ENCODE data around the gene CHRNA10. TPM values are rescaled to one million over a fixed set of nuclear protein-coding genes. Genes with fewer than 3 reads are reported as not detected.
A peak's percentile ranks its signal among the peaks of the same experiment; 100 is the strongest.

CHRNA10 gene
- total RNA-seq, 1 experiment from 2014 or later, result 3.6 TPM

GRCh38 chr11:3642071-3642951 lies 28.9 kb downstream of the CHRNA10 start:
- Mint-ChIP-seq H3K27ac (ENCODE audit: unreplicated experiment) (no peak overlapping the region), H3K36me3 (ENCODE audit: insufficient read depth, unreplicated experiment) (peaks cover 6% of the 10 kb centered on the region), H3K9me3 (ENCODE audit: unreplicated experiment) (no peaks in the 10 kb centered on the region), H3K4me1 (ENCODE audit: low read depth, unreplicated experiment) (no peaks in the 10 kb centered on the region), H3K4me3 (ENCODE audit: unreplicated experiment) (peak overlapping the region; percentile 82), H3K27me3 (ENCODE audit: insufficient read depth, unreplicated experiment) (no peaks in the 10 kb centered on the region)
- H3K27me3 ChIP-seq (replicated peaks; ENCODE audit: control insufficient read depth, insufficient read depth, low read length), result no peaks in the 10 kb centered on the region
- CTCF ChIA-PET, result interaction anchor here (1.2 kb wide), 1 partner anchor 166 kb away, joined by 3 read pairs; no protein-coding TSS in a partner anchor
- no peaks in the 10 kb centered on the region for H3K9me3 ChIP-seq
- peaks cover 8% of the 10 kb centered on the region for H3K4me1 ChIP-seq
- intact Hi-C loops (cut with micrococcal nuclease; ENCODE audit: unreplicated experiment), result no loop called here
- no peak for TF ChIP-seq CTCF (IDR thresholded peaks at IDR 0.05; ENCODE audit: insufficient read depth in 1 of 2, low read depth in 1 of 2, low read length in 1 of 2, severe bottlenecking in 1 of 2, unreplicated experiment in 1 of 2)
- DNase-seq, result peak; percentile 91 to 92
- H3K36me3 ChIP-seq (ENCODE audit: control insufficient read depth, insufficient read depth, low read length), result no peaks in the 10 kb centered on the region
- H3K4me3 ChIP-seq (ENCODE audit: low read depth, low read length), result peak overlapping the region; percentile 50
- BruUV-seq (replicated peaks), result TSS peak; percentile 35
- POLR2A ChIA-PET, result no interaction called here

- Mint-ChIP-seq H3K27ac (ENCODE audit: unreplicated experiment) (peak within 1 kb of the TSS; percentile 5), H3K36me3 (ENCODE audit: insufficient read depth, unreplicated experiment) (peaks cover 6% of the 10 kb centered on the region), H3K4me3 (ENCODE audit: unreplicated experiment) (peak within 1 kb of the TSS; percentile 82), H3K4me1 (ENCODE audit: low read depth, unreplicated experiment) (no peaks in the 10 kb centered on the region), H3K9me3 (ENCODE audit: unreplicated experiment) (no peaks in the 10 kb centered on the region), H3K27me3 (ENCODE audit: insufficient read depth, unreplicated experiment) (no peaks in the 10 kb centered on the region)
- CTCF ChIA-PET, result interaction anchor here (0.6 kb wide), 1 partner anchor 14 kb away, joined by 3 read pairs; no protein-coding TSS in a partner anchor
- TSS peak; percentile 63 for BruUV-seq (replicated peaks)
- POLR2A ChIA-PET, result no interaction called here
- intact Hi-C loops (cut with micrococcal nuclease; ENCODE audit: unreplicated experiment), result no loop called here
- DNase-seq, result no peak
- H3K9me3 ChIP-seq, result no peaks in the 10 kb centered on the region
- H3K36me3 ChIP-seq (ENCODE audit: control insufficient read depth, insufficient read depth, low read length), result no peaks in the 10 kb centered on the region
- TF ChIP-seq CTCF (IDR thresholded peaks at IDR 0.05; ENCODE audit: insufficient read depth in 1 of 2, low read depth in 1 of 2, low read length in 1 of 2, severe bottlenecking in 1 of 2, unreplicated experiment in 1 of 2), result no peak
- H3K4me3 ChIP-seq (ENCODE audit: low read depth, low read length), result peak within 1 kb of the TSS; percentile 50
- H3K4me1 ChIP-seq, result peaks cover 8% of the 10 kb centered on the region
- no peaks in the 10 kb centered on the region for H3K27me3 ChIP-seq (replicated peaks; ENCODE audit: control insufficient read depth, insufficient read depth, low read length)
Measured at GRCh38 chr11:3641701-3642070, 29.5 kb downstream of the CHRNA10 start, which contains the start of gene ART5. TSS of gene ART5 (minus strand) at chr11:3641992. CDS start at chr11:3641862, 130 bp downstream.

- Histone ChIP-seq H3K4me3 (ENCODE audit: low read depth, low read length) (no peak overlapping the region), H3K36me3 (ENCODE audit: control insufficient read depth, insufficient read depth, low read length) (no peaks in the 10 kb centered on the region), H3K9me3 (no peaks in the 10 kb centered on the region), H3K27me3 (replicated peaks; ENCODE audit: control insufficient read depth, insufficient read depth, low read length) (no peaks in the 10 kb centered on the region), H3K4me1 (peaks cover 8% of the 10 kb centered on the region)
- H3K9me3 Mint-ChIP-seq (ENCODE audit: unreplicated experiment), result no peaks in the 10 kb centered on the region
- H3K27me3 Mint-ChIP-seq (ENCODE audit: insufficient read depth, unreplicated experiment), result no peaks in the 10 kb centered on the region
- H3K4me1 Mint-ChIP-seq (ENCODE audit: low read depth, unreplicated experiment), result no peaks in the 10 kb centered on the region
- CTCF ChIA-PET, result interaction anchor here (0.6 kb wide), 1 partner anchor 14 kb away, joined by 3 read pairs; no protein-coding TSS in a partner anchor
- BruUV-seq (replicated peaks), result no TSS peak
- intact Hi-C loops (cut with micrococcal nuclease; ENCODE audit: unreplicated experiment), result no loop called here
- H3K36me3 Mint-ChIP-seq (ENCODE audit: insufficient read depth, unreplicated experiment), result peaks cover 6% of the 10 kb centered on the region
- POLR2A ChIA-PET, result no interaction called here
- no peak for TF ChIP-seq CTCF (IDR thresholded peaks at IDR 0.05; ENCODE audit: insufficient read depth in 1 of 2, low read depth in 1 of 2, low read length in 1 of 2, severe bottlenecking in 1 of 2, unreplicated experiment in 1 of 2)
- no peak for DNase-seq
- H3K4me3 Mint-ChIP-seq (ENCODE audit: unreplicated experiment), result peak overlapping the region; percentile 82
- peak overlapping the region; percentile 5 for H3K27ac Mint-ChIP-seq (ENCODE audit: unreplicated experiment)
Measured at GRCh38 chr11:3641191-3641590, 30.0 kb downstream of the CHRNA10 start.

Measured in Caco-2 (cell line).